AG10803 (cell line): ENCODE measurements around the gene SPATA24.

Experiments used
- DNase-seq: peaks from one replicate; pipeline ENCODE4 v3.0.0; 2010; ENCODE audit warnings: low read depth
- H3K4me3 ChIP-seq: 2 replicates; pipeline ENCODE4 v1.5.1; 2011; ENCODE audit warnings: mild to moderate bottlenecking, low read length, control low read depth
- CTCF ChIP-seq: conservative IDR thresholded peaks from 2 replicates; pipeline ENCODE4 v1.5.1; 2011; ENCODE audit warnings: mild to moderate bottlenecking, low read length, control low read depth, inconsistent platforms

Gene SPATA24

GRCh38 chr5:139425497-139425896 is 21.6 kb upstream of the SPATA24 start:
- TF ChIP-seq CTCF, result no peak
- no peak for DNase-seq
- no peak overlapping the region for H3K4me3 ChIP-seq

GRCh38 chr5:139422307-139422893 is 18.5 kb upstream of the SPATA24 start:
- DNase-seq, result peak; percentile 76
- no peak overlapping the region for H3K4me3 ChIP-seq
- TF ChIP-seq CTCF, result peak; percentile 98

- no peak for DNase-seq
- TF ChIP-seq CTCF, result no peak
Measured at GRCh38 chr5:139419226-139420192, 15.6 kb upstream of the SPATA24 start.

GRCh38 chr5:139418793-139419192 is 14.9 kb upstream of the SPATA24 start:
- no peak for DNase-seq
- no peak for TF ChIP-seq CTCF
- H3K4me3 ChIP-seq, result no peak overlapping the region

More at GRCh38 chr5:139419226-139420192, 15.6 kb upstream of the SPATA24 start:
- no peak overlapping the region for H3K4me3 ChIP-seq

- no peak for DNase-seq
- H3K4me3 ChIP-seq, result no peak overlapping the region
- TF ChIP-seq CTCF, result no peak
Measured at GRCh38 chr5:139417214-139417613, 13.3 kb upstream of the SPATA24 start.

- H3K4me3 ChIP-seq, result no peak overlapping the region
- no peak for DNase-seq
- no peak for TF ChIP-seq CTCF
Measured at GRCh38 chr5:139416651-139417050, 12.8 kb upstream of the SPATA24 start.

- H3K4me3 ChIP-seq, result no peak overlapping the region
- no peak for TF ChIP-seq CTCF
- no peak for DNase-seq
Measured at GRCh38 chr5:139415869-139416268, 12.0 kb upstream of the SPATA24 start.
